Measurements from ENCODE around the gene IRF6. TPM values are rescaled to one million over a fixed set of nuclear protein-coding genes. Genes with fewer than 3 reads are reported as not detected.

Gene IRF6
- total and polyA plus RNA-seq, 11 donors = 1.5 to 99.4 (median 41.9) TPM

- ATAC-seq = no peak
- H3K4me1 ChIP-seq = peaks cover 0 to 52% (median 31%) of the 10 kb centered on the region in 12 donors
- no peak overlapping the region for H3K27ac ChIP-seq
- intact Hi-C loops (cut with DNase I) = no loop called here
- no peaks in the 10 kb centered on the region for H3K36me3 ChIP-seq
- WGBS, 4 donors = 80 to 90% (median 88%) methylated on average over 1 of the region's 1 CpG
- H3K27me3 ChIP-seq = no peaks in the 10 kb centered on the region
- TF ChIP-seq CTCF (IDR thresholded peaks at IDR 0.05) (no peak), POLR2A (IDR thresholded peaks at IDR 0.05) (no peak)
- no peak overlapping the region for H3K4me3 ChIP-seq
- H3K9me3 ChIP-seq = no peaks in the 10 kb centered on the region
- DNase-seq = no peak
These were observed 2.4 kb downstream of the IRF6 start for GRCh38 chr1:209803568-209803967.

GRCh38 chr1:209802780-209803152 lies 3.2 kb downstream of the IRF6 start:
- no peak overlapping the region for H3K4me3 ChIP-seq
- no peaks in the 10 kb centered on the region for H3K27me3 ChIP-seq
- TF ChIP-seq CTCF (IDR thresholded peaks at IDR 0.05) (no peak), POLR2A (IDR thresholded peaks at IDR 0.05) (no peak)
- intact Hi-C loops (cut with DNase I) = no loop called here
- DNase-seq = no peak
- WGBS, 4 donors = 96 to 100% (median 97%) methylated on average over 4 of the region's 4 CpGs
- no peak for ATAC-seq
- H3K9me3 ChIP-seq = no peaks in the 10 kb centered on the region
- no peaks in the 10 kb centered on the region for H3K36me3 ChIP-seq
- H3K27ac ChIP-seq = peak overlapping the region in 6 of 12 donors; percentile 49 to 84 (median 74)
- H3K4me1 ChIP-seq = peaks cover 0 to 47% (median 26%) of the 10 kb centered on the region in 12 donors

GRCh38 chr1:209802117-209802779 lies 3.7 kb downstream of the IRF6 start:
- Histone ChIP-seq H3K4me3 (peak overlapping the region in 8 of 12 donors; percentile 18 to 48 (median 35)), H3K27me3 (no peaks in the 10 kb centered on the region), H3K36me3 (no peaks in the 10 kb centered on the region), H3K27ac (peak overlapping the region in 11 of 12 donors; percentile 42 to 84 (median 76)), H3K9me3 (no peaks in the 10 kb centered on the region), H3K4me1 (peaks cover 0 to 43% (median 21%) of the 10 kb centered on the region in 12 donors)
- DNase-seq = no peak
- 42 to 68% (median 50%) methylated on average over 4 of the region's 4 CpGs for WGBS, 4 donors
- no peak for TF ChIP-seq CTCF (IDR thresholded peaks at IDR 0.05)
- TF ChIP-seq POLR2A (IDR thresholded peaks at IDR 0.05) = peak in 1 of 2 donors; percentile 37
- intact Hi-C loops (cut with DNase I) = no loop called here
- peak; percentile 48 to 64 (median 56) for ATAC-seq

- no peak for TF ChIP-seq CTCF (IDR thresholded peaks at IDR 0.05)
- no peak for TF ChIP-seq POLR2A (IDR thresholded peaks at IDR 0.05)
- intact Hi-C loops (cut with DNase I) = no loop called here
- Histone ChIP-seq H3K4me3 (peak overlapping the region in 10 of 12 donors; percentile 0 to 48 (median 28)), H3K36me3 (no peaks in the 10 kb centered on the region), H3K4me1 (peaks cover 0 to 40% (median 20%) of the 10 kb centered on the region in 12 donors), H3K9me3 (no peaks in the 10 kb centered on the region), H3K27ac (peak overlapping the region; percentile 42 to 84 (median 74)), H3K27me3 (no peaks in the 10 kb centered on the region)
- DNase-seq (peak in 4 of 5 donors; percentile 51 to 76 (median 70)), ATAC-seq (peak in 3 of 4 donors; percentile 55 to 71 (median 59))
- WGBS, 4 donors = 29 to 43% (median 32%) methylated on average over 5 of the region's 5 CpGs
These were observed 4.7 kb downstream of the IRF6 start for GRCh38 chr1:209800984-209801834.
